ENCODE data around the gene DOCK7.

DNA sequence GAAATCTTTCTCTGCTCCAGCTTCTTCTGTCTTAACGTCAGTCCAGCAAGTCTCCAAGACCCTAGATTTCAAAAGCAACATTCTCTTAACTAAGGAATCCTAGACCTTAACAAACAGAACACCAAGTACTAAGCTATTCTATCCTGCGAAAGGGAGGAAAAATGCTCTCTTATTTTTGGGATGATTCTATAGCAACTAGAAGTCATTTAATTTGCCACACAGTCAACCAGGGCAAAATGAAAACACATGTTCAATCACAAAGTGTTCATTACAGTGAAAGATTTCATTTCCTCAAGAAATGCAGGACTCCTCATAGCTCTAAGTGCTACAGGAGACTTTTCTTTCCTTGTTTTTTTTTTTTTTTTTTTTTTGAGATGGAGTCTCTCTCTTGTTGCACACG lies 36.2 kb upstream of the DOCK7 start:
- TF ChIP-seq GABPA (IDR thresholded peaks at IDR 0.05; ENCODE audit: borderline replicate concordance, insufficient read depth, low read length) (no peak), SP1 (IDR thresholded peaks at IDR 0.05; ENCODE audit: low read depth, low read length) (no peak), CBX5 (IDR thresholded peaks at IDR 0.05; ENCODE audit: low read depth, low read length) (no peak), BACH1 (IDR thresholded peaks at IDR 0.05; ENCODE audit: low read length) (no peak), EP300 (IDR thresholded peaks at IDR 0.05; ENCODE audit: borderline replicate concordance in 1 of 2, low read depth in 2 of 2, low read length in 2 of 2) (no peak), FOSL1 (IDR thresholded peaks at IDR 0.05; ENCODE audit: insufficient read depth, low read depth, low read length) (no peak)
- TF ChIP-seq, protein P1, sequence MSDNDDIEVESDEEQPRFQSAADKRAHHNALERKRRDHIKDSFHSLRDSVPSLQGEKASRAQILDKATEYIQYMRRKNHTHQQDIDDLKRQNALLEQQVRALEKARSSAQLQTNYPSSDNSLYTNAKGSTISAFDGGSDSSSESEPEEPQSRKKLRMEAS (IDR thresholded peaks at IDR 0.05), result no peak
- TF ChIP-seq, protein P2, sequence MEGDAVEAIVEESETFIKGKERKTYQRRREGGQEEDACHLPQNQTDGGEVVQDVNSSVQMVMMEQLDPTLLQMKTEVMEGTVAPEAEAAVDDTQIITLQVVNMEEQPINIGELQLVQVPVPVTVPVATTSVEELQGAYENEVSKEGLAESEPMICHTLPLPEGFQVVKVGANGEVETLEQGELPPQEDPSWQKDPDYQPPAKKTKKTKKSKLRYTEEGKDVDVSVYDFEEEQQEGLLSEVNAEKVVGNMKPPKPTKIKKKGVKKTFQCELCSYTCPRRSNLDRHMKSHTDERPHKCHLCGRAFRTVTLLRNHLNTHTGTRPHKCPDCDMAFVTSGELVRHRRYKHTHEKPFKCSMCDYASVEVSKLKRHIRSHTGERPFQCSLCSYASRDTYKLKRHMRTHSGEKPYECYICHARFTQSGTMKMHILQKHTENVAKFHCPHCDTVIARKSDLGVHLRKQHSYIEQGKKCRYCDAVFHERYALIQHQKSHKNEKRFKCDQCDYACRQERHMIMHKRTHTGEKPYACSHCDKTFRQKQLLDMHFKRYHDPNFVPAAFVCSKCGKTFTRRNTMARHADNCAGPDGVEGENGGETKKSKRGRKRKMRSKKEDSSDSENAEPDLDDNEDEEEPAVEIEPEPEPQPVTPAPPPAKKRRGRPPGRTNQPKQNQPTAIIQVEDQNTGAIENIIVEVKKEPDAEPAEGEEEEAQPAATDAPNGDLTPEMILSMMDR (IDR thresholded peaks at IDR 0.05; ENCODE audit: control extremely low read depth in 1 of 3, insufficient read depth in 1 of 3, low read depth in 1 of 3, low read length in 3 of 3), result no peak

All from H1 (cell line).